HepG2 (cell line): ENCODE data around the gene TMEM156. TPM values are rescaled to one million over a fixed set of nuclear protein-coding genes. Genes with fewer than 3 reads are reported as not detected.

ENCODE experiments used
- ATAC-seq: fragments of 200-7000 bp; cut with Tn5 transposase; 3 replicates; pipeline ENCODE4 v1.9.1; 2020; ENCODE audit warnings: mild to moderate bottlenecking, moderate library complexity
- BruUV-seq: library from RNA; stranded (reverse); fragments of 400-500 nt; replicated peaks from 2 replicates; lab custom pipeline; 2021; lab: Mats Ljungman, UMichigan
- CTCF ChIA-PET: fragments of 300-600 bp; formaldehyde crosslinking; extraction: SDS; loops from one replicate; lab custom pipeline; 2021; ENCODE audit warnings: low total read pairs, inconsistent platforms, low intra/inter-chr PET ratio; lab: Yijun Ruan, JAX
- POLR2A ChIA-PET: fragments of 350-600 bp; sonication (Branson Sonifier 250); formaldehyde crosslinking; loops from one replicate; lab custom pipeline; 2020; ENCODE audit warnings: antibody characterized with exemption, inconsistent platforms; lab: Yijun Ruan, JAX
- DNase-seq: peaks from one replicate; pipeline ENCODE4 v3.0.0-alpha.2; 2015; ENCODE audit warnings: low spot score
- FAIRE-seq: peaks from 3 replicates; lab custom pipeline; 2011; peaks lifted over from hg19 to GRCh38; lab: Jason Lieb, UNC
- H2AFZ ChIP-seq: one replicate; pipeline ENCODE4 v1.6.1; 2011; ENCODE audit warnings: low read length, inconsistent platforms
- H3K27ac ChIP-seq: fragments of 300-600 bp; 3 replicates; pipeline ENCODE4 v1.8.0; 2011; ENCODE audit warnings: mixed run types, mild to moderate bottlenecking, mixed read lengths, low read length, inconsistent platforms; ENCODE audit not compliant: insufficient read depth; ENCODE audit errors: extremely low read length
- H3K27me3 ChIP-seq, 2 experiments: fragments of 200-600 bp in 1 of 2; 2 replicates in 1 of 2; 3 replicates in 1 of 2; pipeline versions ENCODE4 v1.6.0 to v1.8.0; 2011; ENCODE audit warnings: low read length in 2 of 2, mild to moderate bottlenecking in 2 of 2, moderate library complexity in 2 of 2, inconsistent platforms in 1 of 2; ENCODE audit not compliant: insufficient read depth in 2 of 2, control insufficient read depth in 1 of 2
- H3K36me3 ChIP-seq, 2 experiments: fragments of 200-600 bp in 1 of 2; replicated peaks in 1 of 2; 2 replicates in 1 of 2; 3 replicates in 1 of 2; pipeline versions ENCODE4 v1.5.1 to v1.8.0; 2011; ENCODE audit warnings: low read length in 2 of 2, inconsistent platforms in 1 of 2; ENCODE audit not compliant: insufficient read depth in 2 of 2, control insufficient read depth in 1 of 2
- H3K4me1 ChIP-seq: 2 replicates; pipeline ENCODE4 v1.5.1; 2012; ENCODE audit warnings: low read length, inconsistent platforms; ENCODE audit not compliant: insufficient read depth
- H3K4me2 ChIP-seq: 2 replicates; pipeline ENCODE4 v1.6.0; 2011; ENCODE audit warnings: low read depth, low read length, inconsistent platforms
- H3K4me3 ChIP-seq, 3 experiments: fragments of 200-600 bp in 1 of 3; sonication (generic), shearing (Covaris generic) in 1 of 3; replicated peaks in 1 of 3; 2 replicates each; pipeline ENCODE4 v1.5.1; 2011 to 2016; ENCODE audit warnings: low read length in 3 of 3, inconsistent platforms in 2 of 3, low read depth in 2 of 3, mild to moderate bottlenecking in 2 of 3, control low read depth in 1 of 3, mixed read lengths in 1 of 3; ENCODE audit not compliant: insufficient read depth in 1 of 3
- H3K79me2 ChIP-seq: one replicate; pipeline ENCODE4 v1.6.1; 2011; ENCODE audit warnings: low read length, inconsistent platforms; ENCODE audit not compliant: insufficient read depth
- H3K9ac ChIP-seq: 2 replicates; pipeline ENCODE4 v1.6.0; 2011; ENCODE audit warnings: mild to moderate bottlenecking, low read depth, low read length, inconsistent platforms; ENCODE audit not compliant: insufficient read depth
- H3K9me3 ChIP-seq: 2 replicates; pipeline ENCODE4 v1.5.1; 2012; ENCODE audit warnings: mild to moderate bottlenecking, low read length
- H4K20me1 ChIP-seq: 2 replicates; pipeline ENCODE4 v1.6.0; 2011; ENCODE audit warnings: inconsistent platforms, mild to moderate bottlenecking, low read length, moderate library complexity; ENCODE audit not compliant: insufficient read depth
- ATF2 ChIP-seq: sonication (generic); formaldehyde crosslinking; IDR thresholded peaks from 2 replicates; pipeline ENCODE4 v1.4.0; 2020; ENCODE audit warnings: missing genetic modification reagents
- ZNF205 ChIP-seq: IDR thresholded peaks from 2 replicates; pipeline ENCODE4 v1.6.1; 2018; ENCODE audit warnings: missing biosample characterization, missing genetic modification reagents
- WGBS: methylation state at CpG from one replicate; pipeline ENCODE4 v1.1.6; 2017; ENCODE audit warnings: low lambda C conversion rate; 5-methylcytosine and 5-hydroxymethylcytosine counted together
- in situ Hi-C: cut with HindIII; loops from 2 replicates; pipeline ENCODE4 v1.10.0; 2017; ENCODE audit warnings: low pct_unique_long_range_greater_than_20kb; ENCODE audit not compliant: extremely low pct_ligation_motif_present
- intact Hi-C: fragments of 100-400 bp; cut with micrococcal nuclease; formaldehyde crosslinking; loops from one replicate; pipeline ENCODE4 v1.10.0; 2022; ENCODE audit not compliant: unreplicated experiment
- polyA plus RNA-seq, 8 experiments: library from polyadenylated mRNA; depleted of rRNA in 3 of 8; stranded (reverse) in 7 of 8; unstranded in 1 of 8; fragments of >200 nt; fragmentation: Illumina TruSeq in 4 of 8; extraction: Trizol in 4 of 8; gene quantifications; 2 replicates each; pipeline versions ENCODE4 v1.2.1 to v1.2.3, GENCODE V29; 2011 to 2016; ENCODE audit warnings: low read depth in 4 of 8, missing spikeins in 1 of 8, mixed read lengths in 1 of 8; ENCODE audit not compliant: insufficient read depth in 1 of 8
- total RNA-seq, 5 experiments: library from RNA; depleted of rRNA; stranded (reverse); fragments of >200 nt; fragmentation: Illumina TruSeq; extraction: Trizol; gene quantifications; 2 replicates each; pipeline ENCODE4 v1.2.3, GENCODE V29; 2016; ENCODE audit warnings: low read depth in 1 of 5
- TF ChIP-seq, protein P1 (sequence below): sonication (generic); formaldehyde crosslinking; IDR thresholded peaks from 2 replicates; pipeline ENCODE4 v1.5.1; 2020; ENCODE audit warnings: mild to moderate bottlenecking, missing genetic modification reagents, borderline replicate concordance

TMEM156 gene
- total and polyA plus RNA-seq, 2 of the 13 experiments (the other 11 are each of a cell fraction or from before 2014, with no cell fraction given) = 1.6 TPM; not detected in 1

GRCh38 chr4:38928974-38929373 is 103.2 kb downstream of the TMEM156 start:
- in situ Hi-C loops (no loop called here), intact Hi-C loops (no loop called here)
- Histone ChIP-seq H3K4me2 (no peak overlapping the region), H3K27ac (no peak overlapping the region), H3K4me1 (peaks cover 15% of the 10 kb centered on the region), H3K36me3 (peaks cover 29 to 74% of the 10 kb centered on the region in 2 experiments), H2AFZ (no peak overlapping the region), H3K9ac (no peak overlapping the region), H4K20me1 (no peaks in the 10 kb centered on the region), H3K9me3 (no peaks in the 10 kb centered on the region), H3K4me3 (no peak overlapping the region), H3K79me2 (no peaks in the 10 kb centered on the region), H3K27me3 (no peaks in the 10 kb centered on the region)
- DNase-seq = no peak
- BruUV-seq = no TSS peak
- CTCF ChIA-PET = no interaction called here
- WGBS = over 99% methylated on average over 6 of the region's 9 CpGs
- no peak for ATAC-seq
- no peak for FAIRE-seq
- TF ChIP-seq, protein P1, sequence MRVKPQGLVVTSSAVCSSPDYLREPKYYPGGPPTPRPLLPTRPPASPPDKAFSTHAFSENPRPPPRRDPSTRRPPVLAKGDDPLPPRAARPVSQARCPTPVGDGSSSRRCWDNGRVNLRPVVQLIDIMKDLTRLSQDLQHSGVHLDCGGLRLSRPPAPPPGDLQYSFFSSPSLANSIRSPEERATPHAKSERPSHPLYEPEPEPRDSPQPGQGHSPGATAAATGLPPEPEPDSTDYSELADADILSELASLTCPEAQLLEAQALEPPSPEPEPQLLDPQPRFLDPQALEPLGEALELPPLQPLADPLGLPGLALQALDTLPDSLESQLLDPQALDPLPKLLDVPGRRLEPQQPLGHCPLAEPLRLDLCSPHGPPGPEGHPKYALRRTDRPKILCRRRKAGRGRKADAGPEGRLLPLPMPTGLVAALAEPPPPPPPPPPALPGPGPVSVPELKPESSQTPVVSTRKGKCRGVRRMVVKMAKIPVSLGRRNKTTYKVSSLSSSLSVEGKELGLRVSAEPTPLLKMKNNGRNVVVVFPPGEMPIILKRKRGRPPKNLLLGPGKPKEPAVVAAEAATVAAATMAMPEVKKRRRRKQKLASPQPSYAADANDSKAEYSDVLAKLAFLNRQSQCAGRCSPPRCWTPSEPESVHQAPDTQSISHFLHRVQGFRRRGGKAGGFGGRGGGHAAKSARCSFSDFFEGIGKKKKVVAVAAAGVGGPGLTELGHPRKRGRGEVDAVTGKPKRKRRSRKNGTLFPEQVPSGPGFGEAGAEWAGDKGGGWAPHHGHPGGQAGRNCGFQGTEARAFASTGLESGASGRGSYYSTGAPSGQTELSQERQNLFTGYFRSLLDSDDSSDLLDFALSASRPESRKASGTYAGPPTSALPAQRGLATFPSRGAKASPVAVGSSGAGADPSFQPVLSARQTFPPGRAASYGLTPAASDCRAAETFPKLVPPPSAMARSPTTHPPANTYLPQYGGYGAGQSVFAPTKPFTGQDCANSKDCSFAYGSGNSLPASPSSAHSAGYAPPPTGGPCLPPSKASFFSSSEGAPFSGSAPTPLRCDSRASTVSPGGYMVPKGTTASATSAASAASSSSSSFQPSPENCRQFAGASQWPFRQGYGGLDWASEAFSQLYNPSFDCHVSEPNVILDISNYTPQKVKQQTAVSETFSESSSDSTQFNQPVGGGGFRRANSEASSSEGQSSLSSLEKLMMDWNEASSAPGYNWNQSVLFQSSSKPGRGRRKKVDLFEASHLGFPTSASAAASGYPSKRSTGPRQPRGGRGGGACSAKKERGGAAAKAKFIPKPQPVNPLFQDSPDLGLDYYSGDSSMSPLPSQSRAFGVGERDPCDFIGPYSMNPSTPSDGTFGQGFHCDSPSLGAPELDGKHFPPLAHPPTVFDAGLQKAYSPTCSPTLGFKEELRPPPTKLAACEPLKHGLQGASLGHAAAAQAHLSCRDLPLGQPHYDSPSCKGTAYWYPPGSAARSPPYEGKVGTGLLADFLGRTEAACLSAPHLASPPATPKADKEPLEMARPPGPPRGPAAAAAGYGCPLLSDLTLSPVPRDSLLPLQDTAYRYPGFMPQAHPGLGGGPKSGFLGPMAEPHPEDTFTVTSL (CRISPR knock-in tag) = no peak
- TF ChIP-seq ATF2 = no peak
- TF ChIP-seq ZNF205 (CRISPR knock-in tag) = no peak
- POLR2A ChIA-PET = no interaction called here
